Hematopoietic multipotent progenitor cell treated with erythropoietin and hydrocortisone succinate and interleukin-3 and kit ligand, for 8 days (in vitro differentiated cells): ENCODE results near the gene INSC.

Experiments
- DNase-seq: peaks from one replicate; pipeline ENCODE4 v3.0.0-alpha.2; 2015

The INSC gene

GRCh38 chr11:15228331-15228849, 113.7 kb downstream of the INSC start:
- no peak for DNase-seq

- DNase-seq = no peak
Measured at GRCh38 chr11:15229069-15229468, 114.3 kb downstream of the INSC start.

GRCh38 chr11:15232496-15232895, 117.8 kb downstream of the INSC start:
- no peak for DNase-seq

- DNase-seq = no peak
Measured at GRCh38 chr11:15233371-15234165, 118.8 kb downstream of the INSC start.

GRCh38 chr11:15234796-15235195, 120.1 kb downstream of the INSC start:
- DNase-seq = no peak

GRCh38 chr11:15236559-15236958, 121.8 kb downstream of the INSC start:
- no peak for DNase-seq

DNA sequence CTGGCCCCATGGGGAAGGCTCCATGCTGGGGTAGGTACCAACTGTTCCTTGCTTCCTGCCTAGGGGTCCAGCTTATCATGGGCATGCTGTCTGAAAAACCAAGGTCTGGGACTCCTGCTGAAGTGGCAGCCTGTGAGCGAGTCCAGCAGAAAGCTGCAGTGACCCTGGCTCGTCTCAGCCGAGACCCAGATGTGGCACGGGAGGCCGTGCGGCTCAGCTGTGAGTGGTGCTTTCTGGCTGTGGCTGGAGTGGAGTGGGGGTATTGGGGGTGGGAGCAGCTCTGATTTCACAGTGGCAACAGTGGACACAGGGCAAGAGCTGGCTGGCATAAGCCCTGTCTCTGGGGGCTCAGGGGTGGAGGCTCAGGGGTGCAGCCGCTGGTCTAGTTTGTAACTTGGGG, 124.1 kb downstream of the INSC start:
- no peak for DNase-seq

GRCh38 chr11:15248749-15249148, 134.0 kb downstream of the INSC start:
- no peak for DNase-seq

- no peak for DNase-seq
Measured at GRCh38 chr11:15258433-15259165, 143.9 kb downstream of the INSC start.

GRCh38 chr11:15266999-15267398, 152.3 kb downstream of the INSC start:
- DNase-seq = no peak

DNA sequence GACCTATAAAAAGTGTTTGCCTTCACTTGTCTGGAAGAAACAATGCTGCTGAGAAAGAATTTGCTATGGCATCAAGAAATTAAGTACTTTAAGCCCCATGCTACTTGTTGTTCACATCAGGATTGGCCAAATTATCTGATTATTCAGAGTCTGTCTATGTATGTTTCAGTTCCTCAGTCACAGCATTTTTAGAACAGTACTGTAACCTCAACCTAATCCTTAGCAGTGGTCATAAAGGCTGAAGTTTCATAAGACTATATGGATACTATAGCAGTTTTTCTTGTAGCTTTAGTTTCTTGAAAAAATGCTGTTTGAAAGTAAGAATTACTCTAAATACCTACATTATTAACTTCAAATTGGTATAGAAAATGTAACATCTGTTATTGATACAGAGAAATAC, 153.9 kb downstream of the INSC start:
- DNase-seq = no peak

DNA sequence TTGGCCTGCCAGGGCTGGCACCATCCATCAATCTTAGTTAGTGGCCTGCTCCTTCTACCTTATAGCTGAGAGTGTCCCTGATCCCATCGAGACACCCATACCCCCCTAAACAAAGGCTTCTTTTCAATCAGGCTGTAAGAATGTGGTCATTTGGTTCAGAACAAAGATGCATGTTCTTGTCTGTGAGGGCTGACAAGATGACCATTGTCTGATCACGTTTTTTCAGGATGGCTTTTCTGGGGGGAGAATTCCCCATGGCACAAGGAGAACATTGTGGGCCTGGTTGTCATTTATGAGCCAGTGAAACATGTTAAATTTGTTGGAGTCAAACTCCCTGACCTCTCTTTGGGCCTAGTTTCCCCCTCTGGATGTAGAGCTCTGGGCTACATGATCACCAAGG, 160.4 kb downstream of the INSC start:
- no peak for DNase-seq

- DNase-seq = peak; percentile 2
Measured at GRCh38 chr11:15276621-15277020, 161.9 kb downstream of the INSC start.

- DNase-seq = no peak
Measured at GRCh38 chr11:15278128-15278527, 163.4 kb downstream of the INSC start.

DNA sequence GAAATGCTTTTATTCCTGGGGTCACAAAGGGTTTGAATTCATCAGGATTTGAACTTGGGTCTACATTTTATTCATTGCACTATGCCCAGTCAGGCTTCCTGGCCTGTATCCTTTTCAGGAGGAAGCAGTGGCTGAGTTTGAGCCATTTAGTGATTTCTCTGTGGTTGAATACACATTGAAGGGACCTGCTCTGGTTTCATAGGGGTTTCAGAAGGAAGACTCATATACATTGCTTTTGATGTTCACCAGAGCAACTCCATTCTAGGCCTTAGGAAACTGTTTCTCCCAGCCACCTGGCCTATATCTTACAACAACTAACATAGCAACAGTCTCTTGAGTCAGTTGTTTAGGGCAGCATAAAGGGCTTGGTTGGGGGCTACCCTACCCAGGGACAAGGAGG, 165.7 kb downstream of the INSC start:
- no peak for DNase-seq

DNA sequence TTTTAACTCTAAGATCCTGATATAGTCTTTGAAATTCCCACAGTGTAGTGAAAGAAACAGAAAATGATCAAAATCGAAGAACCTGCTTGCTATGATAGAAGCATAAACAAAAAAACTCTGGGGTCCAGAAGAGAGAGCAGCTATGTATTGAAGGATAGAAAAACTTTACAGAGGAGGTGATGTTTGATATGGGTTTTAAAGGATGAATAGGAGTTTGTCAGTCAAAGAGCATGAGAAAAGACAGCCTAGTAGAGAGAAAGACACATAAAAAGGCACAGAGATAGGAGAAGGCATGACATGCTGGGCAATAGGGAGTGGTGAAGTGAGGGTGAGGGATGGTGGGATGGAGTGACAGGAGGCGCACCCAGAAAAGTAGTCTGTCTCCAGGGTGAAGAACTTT, 168.0 kb downstream of the INSC start:
- no peak for DNase-seq

GRCh38 chr11:15286465-15286864, 171.7 kb downstream of the INSC start:
- DNase-seq = no peak

DNA sequence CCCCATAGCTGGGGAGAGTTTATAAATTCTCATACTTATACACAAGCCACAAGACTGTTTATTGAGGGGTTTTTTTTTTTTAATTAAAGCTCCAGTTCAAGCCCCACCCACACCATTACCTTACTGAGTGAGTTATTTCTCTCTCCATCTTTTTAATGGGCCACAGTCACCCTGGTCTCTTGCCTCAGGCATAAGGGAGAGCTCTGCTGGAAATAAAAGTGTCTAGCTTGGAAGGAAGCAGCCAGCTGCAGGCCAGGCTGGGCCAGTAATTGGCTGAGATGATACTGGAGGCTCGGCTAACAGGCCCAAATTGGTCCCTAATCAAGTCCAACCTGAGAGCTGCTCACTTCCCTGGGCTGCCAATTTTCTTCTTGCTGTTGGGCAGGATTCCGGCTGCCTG, 174.1 kb downstream of the INSC start:
- no peak for DNase-seq

DNA sequence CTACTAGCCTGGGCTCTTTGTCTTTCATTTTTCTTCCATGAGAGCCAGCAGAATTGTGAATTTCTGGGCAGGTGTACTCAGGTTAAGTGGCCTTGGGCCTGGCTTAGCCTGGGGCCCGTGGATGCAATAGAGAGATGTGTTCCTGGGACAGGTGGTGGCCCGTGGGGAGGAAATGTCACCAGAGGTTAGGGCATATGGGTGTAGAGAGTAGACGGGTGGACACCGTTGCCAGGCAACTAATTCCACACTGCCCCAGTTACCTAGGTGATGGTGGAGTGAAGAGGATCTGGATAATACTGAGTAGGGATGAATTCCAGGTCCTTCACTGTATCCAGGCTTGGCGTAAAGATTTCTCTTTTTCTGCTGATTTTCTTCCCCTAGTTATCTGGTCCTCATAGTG, 175.0 kb downstream of the INSC start:
- DNase-seq = no peak

GRCh38 chr11:15291885-15292284, 177.2 kb downstream of the INSC start:
- DNase-seq = no peak

- no peak for DNase-seq
Measured at GRCh38 chr11:15293975-15294620, 179.4 kb downstream of the INSC start.

DNA sequence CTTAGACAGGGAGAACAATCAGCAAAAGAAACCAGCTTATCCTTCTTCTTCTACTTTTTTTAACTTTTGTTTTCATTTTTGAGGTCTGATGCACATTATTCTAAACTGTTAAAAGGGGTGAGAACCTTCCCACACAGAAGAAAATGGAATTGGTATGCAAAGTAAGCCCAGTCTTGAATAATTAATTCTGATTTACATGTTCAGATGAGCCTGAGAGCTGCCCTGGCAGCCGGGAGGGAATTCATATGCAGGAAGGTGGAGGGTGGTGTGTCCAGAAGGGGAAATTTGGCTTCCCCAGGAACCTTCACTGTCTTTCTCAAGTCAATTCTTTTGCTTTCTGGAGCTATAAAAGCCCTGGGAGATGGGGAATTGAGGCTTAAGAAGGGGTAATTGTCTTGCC, 181.0 kb downstream of the INSC start:
- no peak for DNase-seq
